Stomach (tissue), 9 donors: ENCODE measurements around the gene MMP19. TPM values are rescaled to one million over a fixed set of nuclear protein-coding genes. Genes with fewer than 3 reads are reported as not detected.
A peak's percentile ranks its signal among the peaks of the same experiment; 100 is the strongest.

Source experiments
- DNase-seq, 2 donors: peaks; one replicate each; pipeline versions ENCODE4 v3.0.0 to v3.0.0-alpha.2; 2013 to 2019
- H3K27ac ChIP-seq, 5 donors: fragments of 200-600 bp in 4 of 5; sonication (generic) in 4 of 5; one replicate each; pipeline ENCODE4 v1.5.1; 2013 to 2019; ENCODE audit warnings: mild to moderate bottlenecking in 1 of 5, moderate library complexity in 1 of 5
- H3K27me3 ChIP-seq, 3 donors: fragments of 200-600 bp; sonication (generic); one replicate each; pipeline ENCODE4 v1.5.1; 2017 to 2019; ENCODE audit warnings: mixed run types in 1 of 3
- H3K36me3 ChIP-seq, 4 donors: fragments of 200-600 bp; sonication (generic); 1 replicate in 3 of 4; 2 replicates in 1 of 4; pipeline ENCODE4 v1.5.1; 2016 to 2019
- H3K4me1 ChIP-seq, 4 donors: fragments of 200-600 bp; sonication (generic); one replicate each; pipeline ENCODE4 v1.5.1; 2016 to 2019
- H3K4me3 ChIP-seq, 4 donors: fragments of 200-600 bp; sonication (generic) in 3 of 4; one replicate each; pipeline ENCODE4 v1.5.1; 2016 to 2019; ENCODE audit warnings: mild to moderate bottlenecking in 1 of 4
- H3K9me3 ChIP-seq, 4 donors: fragments of 200-600 bp; sonication (generic); one replicate each; pipeline ENCODE4 v1.5.1; 2016 to 2019
- CTCF ChIP-seq, 7 experiments: fragments of 450-650 bp in 4 of 7; fragments of 200-600 bp in 3 of 7; sonication (generic) in 3 of 7; IDR thresholded peaks; one replicate each; pipeline ENCODE4 v1.5.1; 2016 to 2019; ENCODE audit warnings: antibody characterized with exemption in 7 of 7, control low read depth in 2 of 7, mild to moderate bottlenecking in 1 of 7
- EP300 ChIP-seq: sonication (generic); formaldehyde crosslinking; IDR thresholded peaks from one replicate; pipeline ENCODE4 v1.6.1; 2017; ENCODE audit warnings: antibody characterized with exemption
- POLR2A ChIP-seq, 4 donors: fragments of 450-650 bp; IDR thresholded peaks; one replicate each; pipeline ENCODE4 v1.6.1; 2016; ENCODE audit warnings: antibody characterized with exemption in 4 of 4, control low read depth in 2 of 4, mild to moderate bottlenecking in 1 of 4, moderate library complexity in 1 of 4
- POLR2AphosphoS5 ChIP-seq, 3 donors: sonication (generic); formaldehyde crosslinking; IDR thresholded peaks; one replicate each; pipeline ENCODE4 v1.6.1; 2016; ENCODE audit warnings: antibody characterized with exemption in 3 of 3
- WGBS, 5 donors: extraction: QIAGEN DNeasy Blood & Tissue Kit in 3 of 5; methylation state at CpG; one replicate each; pipeline versions ENCODE4 v1.1.5 to v1.1.7; 2013 to 2018; 5-methylcytosine and 5-hydroxymethylcytosine counted together
- intact Hi-C: fragments of 100-400 bp; cut with DNase I; formaldehyde crosslinking; loops from one replicate; pipeline ENCODE4 v1.15.1; 2023; ENCODE audit warnings: low total_unique reads
- polyA plus RNA-seq, 3 donors: library from polyadenylated mRNA; stranded (reverse); fragments of 200-250 nt; gene quantifications; one replicate each; pipeline ENCODE4 v1.2.3, GENCODE V29; 2013
- total RNA-seq, 5 donors: library from RNA; depleted of rRNA; stranded (reverse); fragments of >200 nt; gene quantifications; one replicate each; pipeline versions ENCODE4 v1.1.0 to v1.2.3, GENCODE V29; 2014 to 2016
- donor health status: healthy with polysubstance abuse.
- donor health status: Bipolar disorder and iron deficiency.
- donor health status: healthy.

MMP19 gene
- total and polyA plus RNA-seq, 8 donors, result 2.7 to 18.0 (median 10.5) TPM

DNA sequence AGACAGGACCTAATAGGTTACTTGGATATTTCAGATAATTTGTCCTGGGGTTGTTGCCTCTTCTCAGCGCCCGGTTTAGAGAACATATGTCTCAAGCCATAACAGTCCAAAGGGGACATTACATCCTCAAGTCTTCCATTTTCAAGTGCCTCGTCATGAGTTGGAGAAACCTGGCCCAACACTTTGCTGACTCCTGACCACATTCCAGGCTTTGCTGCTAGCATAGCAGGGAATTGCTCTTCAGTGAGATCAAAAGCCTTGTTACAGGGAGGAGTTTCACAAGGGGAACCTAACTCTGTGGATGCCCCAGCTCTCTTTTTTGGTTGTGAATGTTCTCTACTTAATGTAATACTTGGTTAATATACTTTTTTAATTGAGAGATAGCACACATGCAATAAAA, 8.2 kb upstream of the MMP19 start:
- intact Hi-C loops, result no loop called here
- 82 to 91% (median 90%) methylated on average over 3 of the region's 3 CpGs for WGBS, 5 donors
- DNase-seq, result no peak
- H3K4me1 ChIP-seq, result peaks cover 0 to 12% (median 2%) of the 10 kb centered on the region in 4 donors
- H3K9me3 ChIP-seq, result no peaks in the 10 kb centered on the region
- TF ChIP-seq POLR2AphosphoS5 (IDR thresholded peaks at IDR 0.05) (no peak), EP300 (no peak), POLR2A (IDR thresholded peaks at IDR 0.05) (no peak), CTCF (IDR thresholded peaks at IDR 0.05) (no peak)
- no peak overlapping the region for H3K27ac ChIP-seq
- H3K27me3 ChIP-seq, result peaks cover 0 to 19% (median 0%) of the 10 kb centered on the region in 3 donors
- H3K4me3 ChIP-seq, result no peak overlapping the region
- no peaks in the 10 kb centered on the region for H3K36me3 ChIP-seq

DNA sequence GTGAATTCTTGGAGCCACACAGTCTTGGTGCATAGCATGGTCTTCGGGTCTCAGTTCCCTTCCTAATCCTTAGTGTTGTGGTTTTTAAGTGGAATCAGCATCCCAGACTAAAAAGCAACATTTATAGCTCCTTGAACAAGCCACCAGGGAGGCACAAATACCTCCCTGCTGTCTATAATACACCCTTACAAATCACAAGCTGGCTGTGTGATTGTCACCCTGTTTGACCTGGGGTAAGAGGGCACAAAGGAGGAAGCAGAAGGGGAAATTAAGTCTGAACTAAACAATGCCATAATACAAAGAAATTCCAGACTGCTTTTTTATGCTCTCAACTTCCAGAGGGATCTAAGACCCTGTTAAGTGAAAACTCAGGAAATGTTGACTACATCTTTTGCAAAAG, 7.7 kb upstream of the MMP19 start:
- intact Hi-C loops, result no loop called here
- 22 to 56% (median 38%) methylated on average over 1 of the region's 1 CpG for WGBS, 5 donors
- TF ChIP-seq EP300 (no peak), CTCF (IDR thresholded peaks at IDR 0.05) (no peak), POLR2A (IDR thresholded peaks at IDR 0.05) (no peak), POLR2AphosphoS5 (IDR thresholded peaks at IDR 0.05) (no peak)
- Histone ChIP-seq H3K4me1 (peaks cover 0 to 12% (median 2%) of the 10 kb centered on the region in 4 donors), H3K9me3 (no peaks in the 10 kb centered on the region), H3K27me3 (peaks cover 0 to 19% (median 0%) of the 10 kb centered on the region in 3 donors), H3K4me3 (no peak overlapping the region), H3K27ac (peak overlapping the region in 1 of 5 donors; percentile 5), H3K36me3 (no peaks in the 10 kb centered on the region)
- no peak for DNase-seq

GRCh38 chr12:55849616-55850343, 7.0 kb upstream of the MMP19 start:
- WGBS, 5 donors, result 73 to 81% (median 75%) methylated on average over 7 of the region's 7 CpGs
- no peak for DNase-seq
- intact Hi-C loops, result no loop called here
- H3K4me3 ChIP-seq, result no peak overlapping the region
- peaks cover 0 to 12% (median 2%) of the 10 kb centered on the region in 4 donors for H3K4me1 ChIP-seq
- H3K27ac ChIP-seq, result peak overlapping the region in 3 of 5 donors; percentile 22 to 95 (median 87)
- H3K9me3 ChIP-seq, result no peaks in the 10 kb centered on the region
- no peaks in the 10 kb centered on the region for H3K36me3 ChIP-seq
- TF ChIP-seq CTCF (IDR thresholded peaks at IDR 0.05), result no peak
- no peak for TF ChIP-seq POLR2AphosphoS5 (IDR thresholded peaks at IDR 0.05)
- TF ChIP-seq POLR2A (IDR thresholded peaks at IDR 0.05), result no peak
- no peak for TF ChIP-seq EP300
- H3K27me3 ChIP-seq, result peaks cover 0 to 19% (median 0%) of the 10 kb centered on the region in 3 donors

GRCh38 chr12:55847603-55848291, 5.0 kb upstream of the MMP19 start:
- H3K27me3 ChIP-seq, result peaks cover 0 to 19% (median 0%) of the 10 kb centered on the region in 3 donors
- TF ChIP-seq EP300 (peak; percentile 95), POLR2A (IDR thresholded peaks at IDR 0.05) (no peak), POLR2AphosphoS5 (IDR thresholded peaks at IDR 0.05) (peak; percentile 74 to 93 (median 87)), CTCF (IDR thresholded peaks at IDR 0.05) (no peak)
- peak; percentile 66 to 94 for DNase-seq
- intact Hi-C loops, result no loop called here
- H3K4me1 ChIP-seq, result peaks cover 0 to 12% (median 6%) of the 10 kb centered on the region in 4 donors
- WGBS, 5 donors, result 41 to 49% (median 44%) methylated on average over 6 of the region's 6 CpGs
- H3K9me3 ChIP-seq, result no peaks in the 10 kb centered on the region
- peak overlapping the region; percentile 62 to 95 (median 87) for H3K27ac ChIP-seq
- H3K36me3 ChIP-seq, result no peaks in the 10 kb centered on the region
- no peak overlapping the region for H3K4me3 ChIP-seq
